HT-29 (cell line): ENCODE data around the gene POC1A. TPM values are rescaled to one million over a fixed set of nuclear protein-coding genes. Genes with fewer than 3 reads are reported as not detected.
A peak's percentile ranks its signal among the peaks of the same experiment; 100 is the strongest.

Source experiments
- DNase-seq: peaks from one replicate; pipeline ENCODE4 v3.0.0-alpha.2; 2015; ENCODE audit warnings: low spot score
- total RNA-seq: library from RNA; depleted of rRNA; stranded (reverse); fragments of >200 nt; shearing (Covaris generic); gene quantifications from 2 replicates; pipeline ENCODE4 v1.2.3, GENCODE V29; 2014

The POC1A gene
- total RNA-seq, 1 experiment from 2014 or later = 25.2 TPM

GRCh38 chr3:52132041-52132440 is 22.2 kb downstream of the POC1A start:
- no peak for DNase-seq

- no peak for DNase-seq
Measured at GRCh38 chr3:52130966-52131622, 23.1 kb downstream of the POC1A start.

- peak; percentile 71 for DNase-seq
Measured at GRCh38 chr3:52128118-52128683, 26.0 kb downstream of the POC1A start.

GRCh38 chr3:52126500-52126899 is 27.7 kb downstream of the POC1A start:
- no peak for DNase-seq

- no peak for DNase-seq
Measured at GRCh38 chr3:52126036-52126435, 28.2 kb downstream of the POC1A start.

- no peak for DNase-seq
Measured at GRCh38 chr3:52124766-52125165, 29.5 kb downstream of the POC1A start.

GRCh38 chr3:52124126-52124525 is 30.1 kb downstream of the POC1A start:
- no peak for DNase-seq

- peak; percentile 67 for DNase-seq
Measured at GRCh38 chr3:52123106-52123725, 31.0 kb downstream of the POC1A start.

- no peak for DNase-seq
Measured at GRCh38 chr3:52122491-52122890, 31.7 kb downstream of the POC1A start.

GRCh38 chr3:52121813-52122212 is 32.4 kb downstream of the POC1A start:
- no peak for DNase-seq

- no peak for DNase-seq
Measured at GRCh38 chr3:52121464-52121805, 32.8 kb downstream of the POC1A start.

- no peak for DNase-seq
Measured at GRCh38 chr3:52120556-52121463, 33.4 kb downstream of the POC1A start.

- DNase-seq = no peak
Measured at GRCh38 chr3:52119826-52120225, 34.4 kb downstream of the POC1A start.

- DNase-seq = no peak
Measured at GRCh38 chr3:52119099-52119498, 35.1 kb downstream of the POC1A start.

- DNase-seq = no peak
Measured at GRCh38 chr3:52118156-52118875, 35.9 kb downstream of the POC1A start.

GRCh38 chr3:52117537-52117936 is 36.7 kb downstream of the POC1A start:
- DNase-seq = no peak

- DNase-seq = no peak
Measured at GRCh38 chr3:52112056-52112455, 42.2 kb downstream of the POC1A start.

GRCh38 chr3:52110502-52110901 is 43.7 kb downstream of the POC1A start:
- DNase-seq = no peak

- DNase-seq = no peak
Measured at GRCh38 chr3:52109611-52110301, 44.5 kb downstream of the POC1A start.

GRCh38 chr3:52108302-52109232 is 45.7 kb downstream of the POC1A start:
- no peak for DNase-seq
